Smooth muscle cell (in vitro differentiated cells): Measurements from ENCODE around the gene HDHD2. TPM values are rescaled to one million over a fixed set of nuclear protein-coding genes. Genes with fewer than 3 reads are reported as not detected.

ENCODE experiments used
- DNase-seq: peaks from one replicate; lab custom pipeline; 2025; ENCODE audit not compliant: unreplicated experiment; lab: John Stamatoyannopoulos, UW
- H2AFZ ChIP-seq: fragments of 200-600 bp; sonication (generic); 2 replicates; pipeline ENCODE4 v1.6.0; 2016; ENCODE audit warnings: antibody characterized with exemption, low read depth, mild to moderate bottlenecking
- H3F3A ChIP-seq: fragments of 200-600 bp; sonication (generic); 2 replicates; pipeline ENCODE4 v1.6.0; 2017; ENCODE audit warnings: antibody characterized with exemption, low read depth
- H3K27ac ChIP-seq: fragments of 200-600 bp; sonication (generic); 2 replicates; pipeline ENCODE4 v1.5.1; 2016; ENCODE audit warnings: low read depth, mild to moderate bottlenecking
- H3K27me3 ChIP-seq: fragments of 200-600 bp; sonication (generic); 2 replicates; pipeline ENCODE4 v1.6.1; 2016; ENCODE audit warnings: low read depth, mild to moderate bottlenecking
- H3K36me3 ChIP-seq: fragments of 200-600 bp; sonication (generic); 2 replicates; pipeline ENCODE4 v1.5.1; 2016; ENCODE audit warnings: low read depth
- H3K4me1 ChIP-seq: fragments of 200-600 bp; sonication (generic); 2 replicates; pipeline ENCODE4 v1.5.1; 2016; ENCODE audit warnings: low read depth
- H3K4me2 ChIP-seq: fragments of 200-600 bp; sonication (generic); 2 replicates; pipeline ENCODE4 v1.6.0; 2016; ENCODE audit warnings: mild to moderate bottlenecking
- H3K4me3 ChIP-seq: fragments of 200-600 bp; sonication (generic); 2 replicates; pipeline ENCODE4 v1.5.1; 2016; ENCODE audit warnings: mild to moderate bottlenecking
- H3K79me2 ChIP-seq: fragments of 200-600 bp; sonication (generic); 2 replicates; pipeline ENCODE4 v1.6.0; 2016; ENCODE audit warnings: low read depth, mild to moderate bottlenecking
- H3K9ac ChIP-seq: fragments of 200-600 bp; sonication (generic); 2 replicates; pipeline ENCODE4 v1.6.0; 2016; ENCODE audit warnings: low read depth
- H3K9me3 ChIP-seq: fragments of 200-600 bp; sonication (generic); replicated peaks from 2 replicates; pipeline ENCODE4 v1.5.1; 2016; ENCODE audit warnings: low read depth
- H4K20me1 ChIP-seq: fragments of 200-600 bp; sonication (generic); 2 replicates; pipeline ENCODE4 v1.6.0; 2016; ENCODE audit warnings: low read depth
- CTCF ChIP-seq: fragments of 200-600 bp; sonication (generic); IDR thresholded peaks from 2 replicates; pipeline ENCODE4 v1.5.1; 2017; ENCODE audit warnings: borderline replicate concordance, mild to moderate bottlenecking, antibody characterized with exemption; ENCODE audit not compliant: insufficient read depth, poor library complexity, severe bottlenecking
- WGBS: methylation state at CpG from one replicate; pipeline ENCODE4 v1.1.7; 2016; ENCODE audit warnings: low lambda C conversion rate; 5-methylcytosine and 5-hydroxymethylcytosine counted together
- polyA plus RNA-seq: library from polyadenylated mRNA; unstranded; fragments of >200 nt; fragmentation: Nextera tagmentation; extraction: Ambion mirVana; gene quantifications from 2 replicates; pipeline ENCODE4 v1.2.1, GENCODE V29; 2016
- total RNA-seq: library from RNA; depleted of rRNA; stranded (reverse); fragments of >200 nt; gene quantifications from 2 replicates; pipeline ENCODE4 v1.2.3, GENCODE V29; 2014

Gene HDHD2
- total and polyA plus RNA-seq, 2 experiments from 2014 or later: 14.9 to 20.6 TPM

GRCh38 chr18:47143899-47144485 lies 6.3 kb downstream of the HDHD2 start:
- no peak for TF ChIP-seq CTCF
- Histone ChIP-seq H3F3A (no peaks in the 10 kb centered on the region), H3K36me3 (no peaks in the 10 kb centered on the region), H2AFZ (no peak overlapping the region), H3K4me3 (no peak overlapping the region), H4K20me1 (peaks cover 39% of the 10 kb centered on the region), H3K4me2 (no peak overlapping the region), H3K27me3 (no peaks in the 10 kb centered on the region), H3K9me3 (no peaks in the 10 kb centered on the region), H3K79me2 (peaks cover 82% of the 10 kb centered on the region), H3K27ac (no peak overlapping the region), H3K9ac (no peak overlapping the region), H3K4me1 (peaks cover 3% of the 10 kb centered on the region)
- DNase-seq: no peak
- 93% methylated on average over 4 of the region's 4 CpGs for WGBS

DNA sequence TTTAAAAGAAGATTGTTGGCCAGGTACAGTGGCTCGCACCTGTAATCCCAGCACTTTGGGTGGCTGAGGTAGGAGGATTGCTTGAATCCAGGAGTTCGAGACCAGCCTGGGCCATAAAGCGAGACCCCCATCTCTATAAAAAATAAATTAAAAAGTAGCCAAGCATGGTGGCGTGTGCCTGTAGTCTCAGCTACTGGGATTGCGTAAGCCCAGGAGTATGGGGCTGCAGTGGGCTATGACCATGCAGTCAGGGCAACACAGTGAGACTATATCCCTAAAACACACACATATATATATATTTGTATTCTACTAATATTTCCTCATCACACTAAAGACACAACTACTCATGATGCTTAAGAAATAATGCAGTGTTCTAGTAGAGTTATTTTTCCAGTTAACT lies 7.1 kb downstream of the HDHD2 start:
- Histone ChIP-seq H3K79me2 (peaks cover 73% of the 10 kb centered on the region), H3K9ac (no peak overlapping the region), H3K4me1 (no peaks in the 10 kb centered on the region), H3K4me2 (no peak overlapping the region), H2AFZ (no peak overlapping the region), H3K36me3 (no peaks in the 10 kb centered on the region), H3K27me3 (no peaks in the 10 kb centered on the region), H3K4me3 (no peak overlapping the region), H3K9me3 (no peaks in the 10 kb centered on the region), H4K20me1 (peaks cover 44% of the 10 kb centered on the region), H3K27ac (no peak overlapping the region), H3F3A (no peaks in the 10 kb centered on the region)
- TF ChIP-seq CTCF: no peak
- no peak for DNase-seq
- 97% methylated on average over 5 of the region's 5 CpGs for WGBS

GRCh38 chr18:47141289-47141688 lies 9.0 kb downstream of the HDHD2 start:
- TF ChIP-seq CTCF: no peak
- Histone ChIP-seq H3K36me3 (no peaks in the 10 kb centered on the region), H3F3A (no peaks in the 10 kb centered on the region), H3K4me2 (no peak overlapping the region), H3K4me1 (no peaks in the 10 kb centered on the region), H3K27ac (no peak overlapping the region), H2AFZ (no peak overlapping the region), H3K4me3 (no peak overlapping the region), H3K27me3 (no peaks in the 10 kb centered on the region), H3K9ac (no peak overlapping the region), H3K9me3 (no peaks in the 10 kb centered on the region), H4K20me1 (peaks cover 44% of the 10 kb centered on the region), H3K79me2 (peaks cover 55% of the 10 kb centered on the region)
- no peak for DNase-seq

- Histone ChIP-seq H3K4me2 (no peak overlapping the region), H3K27me3 (no peaks in the 10 kb centered on the region), H4K20me1 (peaks cover 5% of the 10 kb centered on the region), H3K9ac (no peak overlapping the region), H3K36me3 (no peaks in the 10 kb centered on the region), H3F3A (no peaks in the 10 kb centered on the region), H3K4me1 (peaks cover 7% of the 10 kb centered on the region), H3K27ac (no peak overlapping the region), H3K9me3 (no peaks in the 10 kb centered on the region), H3K4me3 (no peak overlapping the region), H3K79me2 (no peaks in the 10 kb centered on the region), H2AFZ (no peak overlapping the region)
- TF ChIP-seq CTCF: no peak
- WGBS: 100% methylated on average over 3 of the region's 3 CpGs
- no peak for DNase-seq
Observed at GRCh38 chr18:47121146-47121545, 29.2 kb downstream of the HDHD2 start.
